GM20431 (cell line): Measurements from ENCODE around the gene PPP2R3B.
"Not testable (repeated sequence)": the region's sequence is repeated elsewhere in the genome, so short reads cannot be mapped to it uniquely, and the experiment has no call there.

Experiments
- in situ Hi-C: fragments of 300-500 bp; cut with MseI, MboI; formaldehyde crosslinking; loops from one replicate; pipeline ENCODE4 v1.15.0; 2020; ENCODE audit warnings: low sequenced_read_pairs; ENCODE audit not compliant: unreplicated experiment

The PPP2R3B gene, protein sequence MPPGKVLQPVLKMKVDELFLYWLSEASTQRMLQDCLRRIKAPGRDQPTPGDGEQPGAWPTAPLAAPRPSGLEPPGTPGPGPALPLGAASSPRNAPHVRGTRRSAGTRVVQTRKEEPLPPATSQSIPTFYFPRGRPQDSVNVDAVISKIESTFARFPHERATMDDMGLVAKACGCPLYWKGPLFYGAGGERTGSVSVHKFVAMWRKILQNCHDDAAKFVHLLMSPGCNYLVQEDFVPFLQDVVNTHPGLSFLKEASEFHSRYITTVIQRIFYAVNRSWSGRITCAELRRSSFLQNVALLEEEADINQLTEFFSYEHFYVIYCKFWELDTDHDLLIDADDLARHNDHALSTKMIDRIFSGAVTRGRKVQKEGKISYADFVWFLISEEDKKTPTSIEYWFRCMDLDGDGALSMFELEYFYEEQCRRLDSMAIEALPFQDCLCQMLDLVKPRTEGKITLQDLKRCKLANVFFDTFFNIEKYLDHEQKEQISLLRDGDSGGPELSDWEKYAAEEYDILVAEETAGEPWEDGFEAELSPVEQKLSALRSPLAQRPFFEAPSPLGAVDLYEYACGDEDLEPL

DNA sequence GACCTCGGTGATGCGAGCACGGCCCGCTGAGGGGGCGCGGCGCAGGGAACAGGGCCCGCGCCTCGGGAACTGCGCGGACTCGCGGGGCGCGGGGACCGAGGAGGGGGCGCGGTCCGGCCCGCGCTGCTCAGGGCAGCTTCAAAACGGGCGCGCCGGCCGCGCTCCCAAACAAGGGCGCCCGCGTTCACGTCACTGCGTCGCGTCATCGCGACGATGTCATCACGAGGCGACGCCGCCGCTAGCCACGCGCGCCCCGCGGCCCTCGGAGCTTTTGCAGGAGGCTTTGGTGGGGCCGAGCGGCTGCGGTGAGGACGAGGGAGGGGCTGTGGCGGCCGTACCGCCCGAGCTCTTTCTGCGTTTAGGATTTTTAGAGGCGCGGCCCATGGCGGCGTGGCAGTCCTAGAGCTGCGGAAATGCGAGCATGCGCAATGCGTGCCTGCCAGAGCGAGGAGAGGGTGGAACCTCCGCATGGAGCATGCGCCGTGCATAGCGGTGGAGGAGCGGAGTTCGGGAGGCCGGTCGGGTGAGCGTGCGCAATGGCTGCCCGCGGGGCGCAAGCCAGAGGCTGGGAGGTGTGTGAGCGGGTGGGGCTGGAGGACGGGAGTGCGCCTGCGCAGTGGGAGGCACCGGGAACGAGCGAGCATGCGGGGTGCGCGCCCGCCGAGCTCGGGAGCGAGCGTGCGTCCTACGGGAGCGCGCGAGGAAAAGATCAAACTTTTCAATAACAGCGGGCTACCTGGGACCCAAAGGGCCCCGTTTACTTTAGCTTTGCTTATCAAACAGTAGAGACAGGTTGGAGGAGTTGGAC lies at the start of gene PPP2R3B:
TSS of gene PPP2R3B (minus strand) at position 140 of the 808 bp plus-strand sequence. CDS start 216 bp downstream, outside the sequence.
- in situ Hi-C loops = no loop called here

DNA sequence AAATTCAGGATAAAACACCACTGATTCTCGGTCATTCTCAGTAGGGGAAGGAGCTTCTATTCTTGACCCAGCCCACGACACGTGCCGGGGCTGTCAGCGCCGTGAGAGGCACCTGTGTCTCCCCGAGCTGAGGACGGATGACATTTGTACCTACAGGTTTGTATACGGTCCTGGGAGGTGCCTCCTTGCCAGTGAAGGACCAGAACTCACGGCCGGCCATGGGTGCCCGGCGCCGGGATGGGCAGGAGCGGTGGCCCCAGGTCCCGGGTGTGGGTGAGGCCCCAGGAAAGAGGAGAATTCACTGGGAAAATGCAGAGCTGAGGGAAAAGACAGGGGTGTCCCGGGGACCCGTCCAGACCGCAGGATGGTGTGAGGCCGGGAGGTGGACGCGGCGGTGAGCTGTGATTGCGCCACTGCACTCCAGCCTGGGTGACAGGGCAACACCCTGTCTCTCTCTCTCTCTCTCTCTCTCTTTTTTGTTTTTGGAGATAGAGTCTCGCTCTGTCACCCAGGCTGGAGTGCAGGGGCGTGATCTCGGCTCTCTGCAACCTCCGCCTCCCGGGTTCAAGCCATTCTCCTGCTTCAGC lies 48.9 kb upstream of the PPP2R3B start:
- in situ Hi-C loops = no loop called here

DNA sequence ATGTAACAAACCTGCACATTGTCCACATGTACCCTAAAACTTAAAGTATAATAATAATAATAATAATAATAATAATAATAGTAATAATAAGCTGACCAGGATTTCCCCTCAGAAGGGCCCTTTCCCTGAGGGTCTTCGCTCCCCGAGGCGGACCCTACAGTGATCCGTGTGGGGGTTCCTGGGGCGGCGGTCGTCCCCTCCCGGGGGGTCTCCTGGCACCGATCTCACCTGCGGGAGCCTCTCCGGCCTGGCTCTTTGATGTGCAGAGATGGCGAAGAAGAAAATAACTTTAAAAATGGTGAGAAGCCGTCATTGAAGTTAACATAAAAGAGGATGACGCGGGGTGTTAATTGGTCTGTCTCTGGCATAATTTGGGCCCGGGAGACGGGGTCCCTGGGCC lies 48.2 kb upstream of the PPP2R3B start:
- in situ Hi-C loops = no loop called here

DNA sequence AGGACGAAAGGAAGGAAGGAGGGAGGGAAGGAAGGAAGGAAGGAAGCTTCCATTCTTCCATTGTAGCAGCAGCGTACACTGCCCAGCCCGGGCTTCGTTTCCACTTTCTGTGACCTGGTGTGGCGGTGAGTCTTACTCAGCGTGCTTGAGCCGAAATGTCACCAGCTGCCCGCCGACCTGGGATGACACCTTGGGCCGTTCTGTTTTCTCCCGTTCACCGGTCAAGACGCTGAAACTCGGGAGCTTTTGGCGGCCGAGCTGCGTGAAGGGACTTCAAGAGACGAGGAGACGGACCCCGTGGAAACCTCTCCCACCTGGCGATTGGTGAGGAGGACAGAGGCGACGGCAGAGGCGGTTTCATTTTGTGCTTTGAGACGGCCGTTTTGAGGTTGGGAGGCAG lies 47.1 kb upstream of the PPP2R3B start:
- in situ Hi-C loops = no loop called here

DNA sequence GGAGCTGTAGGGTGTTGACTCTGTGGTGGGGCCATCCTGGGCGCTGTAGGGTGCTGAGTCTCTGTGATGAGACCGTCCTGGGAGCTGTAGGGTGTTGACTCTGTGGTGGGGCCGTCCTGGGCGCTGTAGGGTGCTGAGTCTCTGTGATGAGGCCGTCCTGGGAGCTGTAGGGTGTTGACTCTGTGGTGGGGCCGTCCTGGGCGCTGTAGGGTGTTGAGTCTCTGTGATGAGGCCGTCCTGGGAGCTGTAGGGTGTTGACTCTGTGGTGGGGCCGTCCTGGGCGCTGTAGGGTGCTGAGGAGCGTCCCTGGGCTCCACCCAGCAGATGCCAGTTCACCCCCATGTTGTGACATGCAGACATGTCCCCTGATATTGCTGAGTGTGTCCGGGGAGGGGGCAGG lies 46.0 kb upstream of the PPP2R3B start:
- in situ Hi-C loops = not testable (repeated sequence)

DNA sequence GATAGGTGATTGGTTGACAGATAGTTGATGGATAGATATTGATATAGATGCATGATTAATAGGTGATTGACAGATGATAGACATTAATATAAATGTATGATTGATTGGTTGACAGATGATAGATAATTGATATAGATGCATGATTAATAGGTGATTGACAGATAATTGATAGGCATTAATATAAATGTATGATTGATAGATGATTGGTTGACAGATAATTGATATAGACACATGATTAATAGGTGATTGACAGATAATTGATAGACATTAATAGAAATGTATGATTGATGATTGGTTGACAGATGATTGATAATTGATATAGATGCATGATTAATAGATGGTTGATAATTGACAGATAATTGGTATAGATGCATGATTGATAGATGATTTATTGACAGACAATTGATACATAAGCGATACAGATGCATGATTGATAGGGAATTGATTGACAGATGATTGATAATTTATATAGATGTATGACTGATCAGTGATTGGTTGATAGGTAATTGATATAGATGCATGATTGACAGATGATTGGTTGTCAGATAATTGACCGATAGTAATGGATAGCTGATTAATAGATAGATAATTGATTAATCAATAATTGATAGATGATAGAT lies 44.9 kb upstream of the PPP2R3B start:
- in situ Hi-C loops = no loop called here

DNA sequence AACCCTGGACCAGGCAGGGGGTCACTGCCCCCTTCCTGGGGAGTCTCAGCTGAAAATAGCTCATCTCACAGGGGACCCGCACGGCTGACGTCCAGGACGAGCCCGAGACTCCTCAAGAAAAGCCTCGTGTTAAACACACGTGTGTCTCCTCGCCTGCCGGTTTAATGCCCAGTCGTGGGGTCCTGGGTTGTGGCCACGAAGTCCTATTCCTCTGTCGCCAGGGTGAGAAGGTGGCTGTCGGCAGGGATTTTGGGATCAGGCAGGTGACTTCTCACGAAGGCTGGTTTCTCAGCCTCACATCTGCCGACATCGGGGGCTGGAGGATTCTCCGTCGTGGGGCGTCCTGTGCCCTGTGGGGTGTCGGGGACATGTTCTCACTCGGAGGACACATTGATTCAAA lies 44.3 kb upstream of the PPP2R3B start:
- in situ Hi-C loops = no loop called here

DNA sequence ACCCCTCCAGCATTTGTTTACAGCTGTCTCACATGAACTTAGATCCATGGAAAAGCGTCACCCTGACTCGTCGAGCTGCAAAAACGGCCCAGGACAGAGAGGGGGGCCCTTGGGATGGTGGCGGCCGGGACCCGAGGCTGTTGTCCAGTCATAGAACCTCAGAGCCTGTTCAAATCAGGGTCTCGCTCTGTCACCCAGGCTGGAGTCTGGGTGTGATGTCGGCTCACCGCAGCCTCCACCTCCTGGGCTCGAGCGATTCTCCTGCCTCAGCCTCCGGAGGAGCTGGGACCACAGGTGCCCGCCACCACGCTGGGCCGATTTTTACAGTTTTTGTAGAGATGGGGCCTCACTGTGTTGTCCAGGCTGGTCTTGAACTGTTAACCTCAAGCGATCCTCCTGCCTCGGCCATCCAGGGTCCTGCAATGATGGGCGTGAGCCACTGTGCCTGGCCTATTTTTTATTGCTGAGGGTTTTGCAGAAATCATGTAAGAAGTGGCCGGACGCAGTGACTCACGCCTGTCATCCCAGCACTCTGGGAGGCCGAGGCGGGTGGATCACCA lies 42.6 kb upstream of the PPP2R3B start:
- in situ Hi-C loops = no loop called here

DNA sequence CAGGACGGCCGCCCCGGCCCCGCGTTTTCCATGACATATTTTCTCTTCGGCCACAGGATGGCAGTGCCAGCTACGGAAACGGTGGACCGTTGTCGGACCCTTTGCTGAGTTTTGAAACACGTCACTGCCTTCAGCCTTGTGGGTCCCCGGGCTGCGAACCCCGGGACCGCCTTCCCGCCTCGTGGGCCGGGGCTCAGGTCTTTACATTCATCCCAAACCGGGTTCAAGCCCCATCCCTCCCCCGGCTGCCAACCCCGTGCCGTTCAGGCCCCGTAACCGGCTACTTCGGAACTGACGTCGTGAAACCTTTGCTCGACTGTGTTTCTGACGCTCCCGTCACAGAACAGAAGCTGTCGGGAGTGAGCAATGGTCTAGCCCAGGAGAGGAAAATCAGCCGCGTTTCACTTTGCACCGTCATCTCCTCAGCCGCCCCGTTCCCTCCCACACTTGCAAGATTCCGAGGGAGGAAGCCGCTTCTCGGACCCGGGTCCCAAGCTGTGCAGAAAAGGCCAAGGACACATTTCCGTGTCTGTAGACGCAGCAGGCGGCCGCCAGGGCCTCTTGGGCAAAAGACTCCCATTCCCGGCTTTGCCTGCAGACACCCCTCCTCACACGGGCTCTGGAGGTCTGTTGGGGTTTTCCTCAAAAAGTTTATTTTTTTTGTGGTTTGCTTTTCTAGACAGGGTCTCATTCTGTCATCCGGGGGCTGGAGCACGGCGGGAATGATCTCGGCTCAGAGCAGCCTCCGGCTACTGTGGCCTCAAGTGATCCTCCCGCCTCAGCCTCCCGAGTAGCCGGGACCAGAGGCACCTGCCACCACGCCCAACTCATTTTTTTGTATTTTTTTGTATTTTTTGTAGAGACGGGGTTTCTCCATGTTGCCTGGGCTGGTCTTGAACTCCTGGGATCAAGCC lies 41.4 kb upstream of the PPP2R3B start:
- in situ Hi-C loops = no loop called here

DNA sequence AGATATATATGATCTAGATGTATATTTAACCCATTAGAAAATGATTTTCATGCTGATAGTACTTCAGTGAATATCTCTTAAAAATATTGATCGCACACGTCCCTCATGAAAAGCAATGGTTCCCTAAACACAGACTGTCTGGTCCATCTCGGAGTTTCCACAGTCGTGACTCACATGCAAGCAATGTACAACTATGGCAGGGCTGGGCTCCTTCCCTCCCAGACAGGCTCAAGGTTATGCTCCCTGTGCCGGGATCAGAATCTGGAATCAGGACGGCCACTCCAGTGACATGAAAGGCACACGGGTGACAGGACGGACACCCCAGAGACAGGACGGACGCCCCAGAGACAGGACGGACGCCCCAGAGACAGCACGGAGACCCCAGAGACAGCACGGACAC lies 40.2 kb upstream of the PPP2R3B start:
- in situ Hi-C loops = no loop called here

DNA sequence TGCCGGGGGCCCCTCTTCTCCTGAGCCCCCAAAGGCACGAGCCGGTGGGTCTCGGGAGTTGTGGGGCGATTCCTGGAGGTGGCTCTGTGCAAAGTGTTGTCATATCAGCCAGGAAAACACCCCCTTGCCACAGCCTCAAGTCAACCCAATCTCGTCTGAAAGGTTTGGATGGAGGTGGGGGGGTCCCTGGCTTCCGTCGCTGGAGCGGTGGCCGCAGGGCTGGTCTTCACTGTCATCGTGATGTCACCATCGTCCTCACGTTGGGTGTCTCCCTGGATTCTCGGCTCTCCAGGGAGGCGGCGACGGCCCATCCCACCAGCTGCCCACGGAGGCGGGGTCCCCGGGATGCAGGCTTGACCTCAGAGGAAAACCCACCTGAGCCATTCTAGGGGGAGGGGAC lies 38.3 kb upstream of the PPP2R3B start:
- in situ Hi-C loops = no loop called here

DNA sequence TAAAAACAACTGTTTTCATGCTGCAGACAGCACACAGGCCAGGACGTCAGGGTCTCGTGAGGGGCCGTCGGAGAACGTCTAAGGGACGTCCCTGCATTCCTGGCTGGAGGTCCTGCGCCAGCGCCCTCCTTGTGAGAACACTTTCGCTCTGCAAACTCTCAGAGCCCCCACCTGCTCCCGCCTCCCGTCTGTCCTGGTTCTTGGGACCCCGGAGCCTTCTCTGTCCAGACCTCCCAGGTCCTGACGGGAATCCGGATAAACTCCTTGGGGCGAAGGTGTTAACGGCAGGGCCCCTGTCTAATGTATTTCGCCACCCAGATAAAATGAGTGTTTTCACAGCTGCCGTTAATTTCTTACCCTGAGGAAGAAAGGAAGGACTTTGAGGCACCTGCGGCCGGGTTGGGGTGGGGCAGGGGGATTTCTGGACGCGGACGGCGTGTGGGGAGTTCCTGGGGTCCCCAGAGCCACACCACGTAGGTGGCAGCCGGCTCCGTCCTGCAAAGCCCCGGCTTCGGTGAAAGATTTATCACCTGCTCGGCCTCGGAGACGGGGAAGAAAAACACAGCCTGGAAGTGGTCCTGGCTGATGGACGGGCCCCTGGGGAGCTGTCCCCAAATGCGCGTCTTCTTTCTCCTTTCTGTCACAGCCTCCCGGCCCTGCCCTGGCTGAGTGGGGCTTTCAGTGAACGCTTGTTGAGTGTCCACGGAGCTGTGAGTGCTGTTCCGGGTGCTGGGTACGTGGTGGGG lies 35.1 kb upstream of the PPP2R3B start:
- in situ Hi-C loops = no loop called here

DNA sequence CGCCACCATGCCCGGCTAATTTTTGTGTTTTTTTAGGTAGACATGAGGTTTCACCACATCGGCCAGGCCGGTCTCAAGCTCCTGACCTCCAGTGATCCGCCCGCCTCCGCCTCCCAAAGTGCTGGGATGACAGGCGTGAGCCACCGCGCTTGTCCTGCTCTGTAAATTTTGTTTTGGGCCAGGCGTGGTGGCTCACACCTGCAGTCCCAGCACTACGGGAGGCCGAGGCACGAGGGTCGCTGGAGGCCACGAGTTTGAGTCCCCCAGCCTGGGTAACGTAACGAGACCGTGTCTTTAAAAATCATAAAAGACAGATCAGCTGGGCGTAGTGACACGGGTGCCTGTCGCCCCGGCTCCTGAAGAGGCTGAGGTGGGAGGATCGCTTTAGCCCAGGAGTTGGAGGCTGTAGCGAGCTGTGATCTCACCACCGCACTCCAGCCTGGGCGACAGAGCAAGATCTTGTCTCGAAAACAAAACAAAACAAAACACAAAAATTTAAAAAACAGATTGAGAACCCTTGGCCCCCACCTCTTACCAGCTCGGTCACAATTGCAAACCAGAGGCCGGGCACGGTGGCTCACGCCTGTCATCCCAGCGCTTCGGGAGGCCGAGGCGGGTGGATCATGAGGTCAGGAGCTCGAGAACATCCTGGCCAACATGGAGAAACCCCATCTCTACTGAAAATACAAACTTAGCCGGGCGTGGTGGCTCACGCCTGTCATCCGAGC lies 34.0 kb upstream of the PPP2R3B start:
- in situ Hi-C loops = no loop called here

DNA sequence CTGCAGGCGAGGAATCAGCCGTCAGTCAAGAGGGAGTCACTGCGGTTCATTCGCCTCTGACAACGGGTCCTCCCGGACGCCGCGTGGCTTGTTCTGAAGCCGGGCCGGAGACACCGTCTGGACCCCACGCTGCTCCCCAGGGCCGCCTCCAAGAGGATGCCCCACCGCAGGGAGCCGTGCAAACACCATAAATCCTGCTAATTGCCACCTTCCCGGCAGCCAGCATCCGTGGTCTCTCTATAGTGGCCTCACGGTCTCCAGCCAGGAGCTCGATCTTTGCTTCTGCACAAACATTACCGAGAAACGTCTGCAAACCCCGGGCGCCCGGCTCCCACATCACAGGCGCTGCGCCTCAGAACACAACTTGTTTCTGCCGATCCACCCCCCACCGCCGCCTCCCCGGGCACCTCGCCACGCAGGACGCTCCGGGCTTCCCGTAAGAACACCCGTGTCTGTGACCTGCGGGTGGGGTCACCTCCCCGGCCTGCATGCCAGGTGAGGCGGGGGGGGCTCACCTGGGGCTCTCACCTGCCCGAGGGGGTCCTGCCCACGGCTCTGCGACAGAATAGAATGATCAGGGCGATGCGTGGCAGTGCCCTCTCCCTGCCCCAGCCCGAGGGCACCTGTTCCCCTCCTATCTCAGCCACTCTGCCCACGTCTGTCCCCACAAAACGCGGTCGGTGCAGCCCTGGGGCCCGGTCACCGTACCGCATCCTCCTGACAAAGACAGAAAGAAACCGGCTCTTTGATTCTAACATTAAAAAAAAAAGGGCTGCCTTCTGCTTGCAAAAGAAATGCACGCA lies 32.4 kb upstream of the PPP2R3B start:
- in situ Hi-C loops = no loop called here

DNA sequence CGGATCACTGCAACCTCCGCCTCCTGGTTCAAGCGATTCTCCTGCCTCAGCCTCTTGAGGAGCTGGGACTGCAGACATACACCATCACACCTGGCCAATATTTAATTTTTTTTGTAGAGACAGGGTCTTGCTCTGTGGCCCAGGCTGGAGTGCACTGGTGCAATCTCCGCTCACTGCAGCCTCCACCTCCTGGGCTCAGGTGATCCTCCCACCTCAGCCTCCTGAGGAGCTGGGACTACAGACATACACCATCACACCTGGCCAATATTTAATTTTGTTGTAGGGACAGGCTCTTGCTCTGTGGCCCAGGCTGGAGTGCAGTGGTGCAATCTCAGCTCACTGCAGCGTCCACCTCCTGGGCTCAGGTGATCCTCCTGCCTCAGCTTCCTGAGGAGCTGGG lies 28.8 kb upstream of the PPP2R3B start:
- in situ Hi-C loops = not testable (repeated sequence)

DNA sequence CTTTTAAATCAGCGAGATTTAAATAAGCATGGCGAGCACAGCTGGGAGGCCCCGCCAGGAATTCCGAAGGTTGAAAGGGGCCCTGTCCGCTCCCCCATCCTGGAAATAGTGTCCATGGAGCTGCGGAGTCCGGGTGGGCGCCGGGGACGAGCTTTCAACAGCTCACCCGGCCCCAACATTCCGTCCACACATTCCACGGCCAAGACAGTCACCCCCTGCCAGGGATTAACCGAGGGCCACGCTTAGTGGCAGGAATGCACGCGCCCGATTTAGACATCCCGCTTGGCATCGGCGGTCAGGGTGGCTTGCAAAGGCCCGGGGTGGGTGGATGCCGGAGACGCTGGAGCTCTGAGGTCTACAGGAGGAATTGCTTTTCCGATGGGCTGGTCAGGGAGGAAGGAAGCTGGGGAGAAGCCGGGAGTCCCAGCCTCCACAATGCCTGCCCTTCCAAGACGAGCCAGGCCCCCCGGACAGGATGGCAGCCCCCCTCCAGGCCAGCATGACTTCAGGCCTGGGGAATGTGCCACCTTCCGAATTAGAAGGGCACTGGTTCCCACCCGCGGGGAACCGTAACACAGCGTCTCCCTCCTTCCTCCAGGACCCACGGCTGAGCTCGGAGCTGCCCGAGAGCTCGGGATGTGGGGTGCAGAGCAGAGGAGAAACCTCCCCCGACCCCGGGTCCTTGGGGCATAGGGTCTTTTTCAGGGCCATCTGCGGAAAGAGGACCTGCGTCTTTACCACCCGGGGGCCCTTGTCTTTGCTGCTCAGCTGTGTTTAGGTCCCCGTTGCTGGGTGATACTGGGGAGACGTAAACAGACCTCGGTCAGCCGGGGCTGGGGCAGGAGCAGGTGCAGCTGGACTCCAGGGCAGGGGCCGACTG lies 26.9 kb upstream of the PPP2R3B start:
- in situ Hi-C loops = no loop called here
